Kidney (tissue), 14 donors: ENCODE measurements around the gene RBCK1. TPM values are rescaled to one million over a fixed set of nuclear protein-coding genes. Genes with fewer than 3 reads are reported as not detected.

Experiments
- DNase-seq, 5 donors: peaks; one replicate each; pipeline ENCODE4 v3.0.0-alpha.2; 2013 to 2020
- FAIRE-seq: peaks from 2 replicates; lab custom pipeline; 2012; peaks lifted over from hg19 to GRCh38; lab: Jason Lieb, UNC
- H3K27ac ChIP-seq, 2 donors: one replicate each; pipeline ENCODE4 v1.7.0; 2013; ENCODE audit warnings: low read depth in 2 of 2, low read length in 2 of 2, inconsistent platforms in 1 of 2
- H3K27me3 ChIP-seq: one replicate; pipeline ENCODE4 v1.7.1; 2013; ENCODE audit warnings: low read length, inconsistent platforms; ENCODE audit not compliant: control insufficient read depth, insufficient read depth
- H3K36me3 ChIP-seq, 3 donors: one replicate each; pipeline versions ENCODE4 v1.7.0 to v1.7.1; 2013; ENCODE audit warnings: low read length in 3 of 3, control low read depth in 1 of 3, inconsistent platforms in 1 of 3; ENCODE audit not compliant: insufficient read depth in 3 of 3, control insufficient read depth in 2 of 3
- H3K4me1 ChIP-seq, 3 donors: one replicate each; pipeline versions ENCODE4 v1.7.0 to v1.7.1; 2013; ENCODE audit warnings: low read length in 3 of 3, inconsistent platforms in 1 of 3, low read depth in 1 of 3; ENCODE audit not compliant: control insufficient read depth in 2 of 3, insufficient read depth in 2 of 3
- H3K4me3 ChIP-seq, 3 donors: one replicate each; pipeline versions ENCODE4 v1.7.0 to v1.8.1; 2013; ENCODE audit warnings: low read length in 3 of 3, control low read depth in 1 of 3, inconsistent platforms in 1 of 3
- H3K9ac ChIP-seq, 3 donors: one replicate each; pipeline versions ENCODE4 v1.7.0 to v1.7.1; 2013; ENCODE audit warnings: low read length in 3 of 3, control low read depth in 1 of 3, inconsistent platforms in 1 of 3
- H3K9me3 ChIP-seq, 3 donors: one replicate each; pipeline versions ENCODE4 v1.7.0 to v1.7.1; 2013; ENCODE audit warnings: low read length in 3 of 3, control low read depth in 1 of 3, inconsistent platforms in 1 of 3; ENCODE audit not compliant: control insufficient read depth in 2 of 3, insufficient read depth in 1 of 3
- intact Hi-C: fragments of 100-400 bp; cut with DNase I; formaldehyde crosslinking; loops from one replicate; pipeline ENCODE4 v1.11.1; 2022
- polyA plus RNA-seq: library from polyadenylated mRNA; stranded (reverse); fragments of 350-450 nt; fragmentation: Illumina TruSeq; extraction: RNeasy Lipid Tissue Mini Kit (QIAGEN cat#74804); gene quantifications from one replicate; pipeline ENCODE4 v1.2.3, GENCODE V29; 2014; ENCODE audit warnings: low read depth, low replicate concordance; ENCODE audit not compliant: insufficient read depth
- total RNA-seq: library from RNA; stranded (reverse); fragmentation: NEBNext Ultra II Directional; extraction: Animal tissue kit (Norgen Biotek cat#: 25700); gene quantifications from one replicate; pipeline ENCODE4 v1.2.1, GENCODE V29; 2021
- TF ChIP-seq, protein P1 (sequence below): IDR thresholded peaks from 3 replicates; pipeline ENCODE4 v1.5.1; 2012; ENCODE audit warnings: mild to moderate bottlenecking, moderate library complexity, borderline replicate concordance; ENCODE audit not compliant: insufficient read depth; ENCODE audit errors: extremely low read depth
- donor health status: control.
- donor health status: control.
- donor health status: control.
- donor health status: control.
- donor health status: control.
- donor health status: DM: yes; HTN: yes; CAD: no.
- donor health status: Normal renal cell carcinoma (clear cell type).

RBCK1 gene
- total and polyA plus RNA-seq, 2 donors from 2014 or later = 73.0 to 93.6 TPM

DNA sequence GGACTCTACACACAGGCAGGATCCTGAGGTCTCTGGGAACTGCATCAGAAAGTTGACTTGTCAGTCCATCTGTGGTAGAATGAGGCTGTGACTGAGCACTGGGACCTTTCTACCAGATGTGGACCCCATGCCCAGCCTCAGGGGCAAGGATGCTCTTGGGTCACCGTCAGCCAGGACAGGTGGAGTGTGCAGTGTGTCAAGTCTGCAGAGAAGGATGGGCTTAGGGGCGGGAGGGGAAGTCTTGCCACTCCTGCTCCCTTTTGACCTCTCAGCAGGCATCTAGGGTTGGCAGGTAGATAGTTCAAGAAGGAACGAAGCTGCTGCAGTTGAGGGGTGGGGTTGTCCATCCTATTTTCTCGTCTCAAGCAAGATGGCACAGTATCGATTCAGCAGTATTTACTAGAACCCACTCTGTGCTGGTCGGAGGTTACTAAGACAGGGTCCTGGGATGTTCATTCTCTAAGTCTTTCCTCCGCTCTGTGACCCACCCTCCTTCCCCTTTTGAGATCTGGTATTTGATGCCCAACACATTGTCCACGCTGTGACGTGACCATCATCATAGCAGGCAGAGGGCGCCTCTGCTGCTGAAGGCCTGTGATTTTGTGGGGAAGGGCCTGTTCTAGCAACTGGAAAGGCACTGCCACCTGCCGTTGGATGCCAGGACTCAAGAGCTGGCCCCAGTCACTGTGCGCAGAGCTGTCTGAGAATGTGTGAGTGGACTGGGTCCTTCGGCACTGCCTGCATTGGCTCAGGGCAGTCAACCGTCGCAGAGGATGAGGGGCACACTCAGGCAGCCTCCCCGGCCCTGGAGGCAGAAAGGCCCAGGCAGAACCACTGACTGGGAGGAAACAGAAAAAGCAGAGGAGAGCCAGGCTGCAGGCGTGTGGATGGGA, 23.2 kb downstream of the RBCK1 start:
- peaks cover 4 to 42% (median 29%) of the 10 kb centered on the region in 3 donors for H3K36me3 ChIP-seq
- intact Hi-C loops = no loop called here
- H3K4me1 ChIP-seq = peaks cover 0 to 6% (median 0%) of the 10 kb centered on the region in 3 donors
- no peak for FAIRE-seq
- no peak overlapping the region for H3K9ac ChIP-seq
- TF ChIP-seq, protein P1, sequence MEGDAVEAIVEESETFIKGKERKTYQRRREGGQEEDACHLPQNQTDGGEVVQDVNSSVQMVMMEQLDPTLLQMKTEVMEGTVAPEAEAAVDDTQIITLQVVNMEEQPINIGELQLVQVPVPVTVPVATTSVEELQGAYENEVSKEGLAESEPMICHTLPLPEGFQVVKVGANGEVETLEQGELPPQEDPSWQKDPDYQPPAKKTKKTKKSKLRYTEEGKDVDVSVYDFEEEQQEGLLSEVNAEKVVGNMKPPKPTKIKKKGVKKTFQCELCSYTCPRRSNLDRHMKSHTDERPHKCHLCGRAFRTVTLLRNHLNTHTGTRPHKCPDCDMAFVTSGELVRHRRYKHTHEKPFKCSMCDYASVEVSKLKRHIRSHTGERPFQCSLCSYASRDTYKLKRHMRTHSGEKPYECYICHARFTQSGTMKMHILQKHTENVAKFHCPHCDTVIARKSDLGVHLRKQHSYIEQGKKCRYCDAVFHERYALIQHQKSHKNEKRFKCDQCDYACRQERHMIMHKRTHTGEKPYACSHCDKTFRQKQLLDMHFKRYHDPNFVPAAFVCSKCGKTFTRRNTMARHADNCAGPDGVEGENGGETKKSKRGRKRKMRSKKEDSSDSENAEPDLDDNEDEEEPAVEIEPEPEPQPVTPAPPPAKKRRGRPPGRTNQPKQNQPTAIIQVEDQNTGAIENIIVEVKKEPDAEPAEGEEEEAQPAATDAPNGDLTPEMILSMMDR = peak; percentile 70
- H3K27ac ChIP-seq = no peak overlapping the region
- H3K27me3 ChIP-seq = no peaks in the 10 kb centered on the region
- H3K9me3 ChIP-seq = no peaks in the 10 kb centered on the region
- no peak overlapping the region for H3K4me3 ChIP-seq
- peak in 4 of 5 donors; percentile 76 to 90 (median 80) for DNase-seq

GRCh38 chr20:432208-432607, 24.1 kb downstream of the RBCK1 start:
- Histone ChIP-seq H3K36me3 (peaks cover 7 to 44% (median 32%) of the 10 kb centered on the region in 3 donors), H3K9me3 (no peaks in the 10 kb centered on the region), H3K4me3 (no peak overlapping the region), H3K27me3 (no peaks in the 10 kb centered on the region), H3K9ac (no peak overlapping the region), H3K4me1 (peaks cover 0 to 6% (median 0%) of the 10 kb centered on the region in 3 donors), H3K27ac (no peak overlapping the region)
- intact Hi-C loops = no loop called here
- DNase-seq (no peak), FAIRE-seq (no peak)
- TF ChIP-seq, protein P1 = no peak

GRCh38 chr20:432677-433299, 24.7 kb downstream of the RBCK1 start:
- Histone ChIP-seq H3K36me3 (peaks cover 5 to 43% (median 32%) of the 10 kb centered on the region in 3 donors), H3K4me3 (no peak overlapping the region), H3K9ac (no peak overlapping the region), H3K27me3 (no peaks in the 10 kb centered on the region), H3K9me3 (no peaks in the 10 kb centered on the region), H3K27ac (no peak overlapping the region), H3K4me1 (peaks cover 0 to 6% (median 0%) of the 10 kb centered on the region in 3 donors)
- no peak for DNase-seq
- intact Hi-C loops = no loop called here
- no peak for FAIRE-seq
- TF ChIP-seq, protein P1 = no peak
